ENCODE results near the gene CATSPERE.
"Not testable (repeated sequence)": the region's sequence is repeated elsewhere in the genome, so short reads cannot be mapped to it uniquely, and the experiment has no call there.

DNA sequence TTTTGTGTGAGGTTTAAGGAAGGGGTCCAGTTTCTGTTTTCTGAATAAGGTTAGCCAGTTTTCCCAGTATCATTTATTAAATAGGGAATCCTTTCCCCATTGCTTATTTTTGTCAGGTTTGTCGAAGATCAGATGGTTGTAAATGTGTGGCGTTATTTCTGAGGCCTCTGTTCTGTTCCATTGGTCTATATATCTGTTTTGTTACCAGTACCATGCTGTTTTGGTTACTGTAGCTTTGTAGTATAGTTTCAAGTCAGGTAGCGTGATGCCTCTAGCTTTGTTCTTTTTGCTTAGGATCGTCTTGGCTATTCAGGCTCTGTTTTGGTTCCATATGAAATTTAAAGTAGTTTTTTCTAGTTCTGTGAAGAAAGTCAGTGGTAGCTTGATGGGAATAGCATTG lies 39.4 kb downstream of the CATSPERE start:
- TF ChIP-seq, protein P1, sequence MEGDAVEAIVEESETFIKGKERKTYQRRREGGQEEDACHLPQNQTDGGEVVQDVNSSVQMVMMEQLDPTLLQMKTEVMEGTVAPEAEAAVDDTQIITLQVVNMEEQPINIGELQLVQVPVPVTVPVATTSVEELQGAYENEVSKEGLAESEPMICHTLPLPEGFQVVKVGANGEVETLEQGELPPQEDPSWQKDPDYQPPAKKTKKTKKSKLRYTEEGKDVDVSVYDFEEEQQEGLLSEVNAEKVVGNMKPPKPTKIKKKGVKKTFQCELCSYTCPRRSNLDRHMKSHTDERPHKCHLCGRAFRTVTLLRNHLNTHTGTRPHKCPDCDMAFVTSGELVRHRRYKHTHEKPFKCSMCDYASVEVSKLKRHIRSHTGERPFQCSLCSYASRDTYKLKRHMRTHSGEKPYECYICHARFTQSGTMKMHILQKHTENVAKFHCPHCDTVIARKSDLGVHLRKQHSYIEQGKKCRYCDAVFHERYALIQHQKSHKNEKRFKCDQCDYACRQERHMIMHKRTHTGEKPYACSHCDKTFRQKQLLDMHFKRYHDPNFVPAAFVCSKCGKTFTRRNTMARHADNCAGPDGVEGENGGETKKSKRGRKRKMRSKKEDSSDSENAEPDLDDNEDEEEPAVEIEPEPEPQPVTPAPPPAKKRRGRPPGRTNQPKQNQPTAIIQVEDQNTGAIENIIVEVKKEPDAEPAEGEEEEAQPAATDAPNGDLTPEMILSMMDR (IDR thresholded peaks at IDR 0.05) = not testable (repeated sequence)
- not testable (repeated sequence) for TF ChIP-seq POLR2A (IDR thresholded peaks at IDR 0.05)

Measured in adrenal gland (tissue), 5 donors.